HG02759 (cell line): ENCODE data around the gene PDE8A.

ENCODE experiments used
- ATAC-seq: cut with Tn5 transposase; IDR thresholded peaks from one replicate; pipeline ENCODE4 v1.9.1; 2021; ENCODE audit warnings: mild to moderate bottlenecking, moderate library complexity; ENCODE audit not compliant: unreplicated experiment

Gene PDE8A

DNA sequence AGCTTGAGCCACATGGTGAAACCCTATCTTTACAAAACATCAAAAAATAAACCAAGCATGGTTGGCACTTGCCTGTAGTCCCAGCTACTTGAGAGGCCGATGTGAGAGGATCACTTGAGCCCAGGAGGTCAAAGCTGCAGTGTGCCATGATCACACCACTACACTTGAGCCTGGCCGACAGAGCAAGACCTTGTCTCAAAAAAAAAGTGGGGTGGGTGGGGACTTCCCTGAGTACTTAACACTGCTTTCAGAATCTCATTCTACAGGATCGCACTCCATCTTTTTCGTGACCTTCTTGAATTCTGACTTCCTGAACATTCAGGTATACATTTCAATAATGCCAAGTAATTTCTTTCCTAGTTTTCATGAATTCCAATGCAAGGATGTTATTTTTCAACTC, 91.3 kb downstream of the PDE8A start:
- no peak for ATAC-seq

DNA sequence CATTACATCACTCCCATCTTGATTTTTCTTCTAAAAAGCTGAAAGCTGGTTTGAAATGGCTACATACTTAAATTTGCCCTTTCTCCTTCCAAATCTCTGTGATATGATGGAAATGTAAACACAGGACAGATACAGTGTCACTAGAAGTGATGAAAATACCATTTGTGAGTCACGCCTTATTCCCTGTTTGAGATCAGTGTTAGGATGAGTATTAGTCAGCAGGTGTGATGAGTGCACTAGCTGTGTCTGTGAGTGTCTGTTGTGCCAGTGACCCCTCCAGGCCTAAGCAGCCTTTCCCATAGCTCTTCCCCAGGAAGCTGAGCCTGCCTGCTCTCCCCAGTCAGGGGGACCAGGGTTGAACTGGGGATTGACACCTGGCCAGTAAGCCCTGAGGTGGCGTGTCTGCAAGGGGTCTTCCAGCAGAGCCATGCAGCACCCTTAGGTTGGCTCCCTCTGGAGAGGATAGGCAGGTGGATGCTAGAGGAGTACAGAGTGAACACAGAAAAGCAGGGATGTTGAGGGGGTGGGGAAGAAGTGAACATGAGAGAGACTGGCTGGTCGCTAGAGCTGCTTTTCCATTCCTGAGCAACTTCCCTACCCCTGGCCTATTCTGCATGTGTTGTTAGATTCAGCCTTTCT, 92.0 kb downstream of the PDE8A start:
- peak; percentile 70 for ATAC-seq

DNA sequence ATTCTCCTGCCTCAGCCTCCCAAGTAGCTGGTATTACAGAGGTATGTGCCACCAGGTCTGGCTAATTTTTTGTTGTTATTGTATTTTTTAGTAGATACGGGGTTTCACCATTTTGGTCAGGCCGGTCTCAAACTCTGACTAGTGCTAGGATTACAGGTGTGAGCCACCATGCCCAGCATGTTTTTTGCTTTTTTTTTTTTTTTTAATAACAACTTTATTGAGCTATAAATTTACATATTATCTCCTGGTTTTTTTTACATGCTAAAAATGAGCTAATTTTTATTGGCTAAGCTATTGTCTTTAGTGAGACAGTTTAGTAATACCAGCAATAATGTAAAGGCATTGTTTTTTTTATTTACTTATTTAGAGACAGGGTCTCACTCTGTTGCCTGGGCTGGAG, 105.2 kb downstream of the PDE8A start:
- no peak for ATAC-seq

DNA sequence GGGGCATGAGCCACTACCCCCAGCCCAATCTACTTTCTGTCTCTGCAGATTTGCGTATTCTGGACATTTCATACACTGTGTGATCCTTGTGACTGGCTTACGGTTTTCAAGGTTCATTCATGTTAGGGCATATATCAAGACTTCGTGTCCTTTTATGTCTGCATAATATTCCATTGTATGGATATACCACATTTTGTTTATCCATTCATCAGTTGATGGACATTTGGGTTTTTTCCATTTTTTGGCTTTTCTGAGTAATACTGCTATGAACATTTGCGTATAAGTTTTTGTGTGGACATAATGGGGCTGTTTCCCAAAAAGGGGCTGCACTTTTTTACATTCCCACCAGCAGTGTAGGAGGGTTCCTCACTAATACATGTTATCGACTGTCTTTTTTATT, 106.6 kb downstream of the PDE8A start:
- ATAC-seq: no peak

DNA sequence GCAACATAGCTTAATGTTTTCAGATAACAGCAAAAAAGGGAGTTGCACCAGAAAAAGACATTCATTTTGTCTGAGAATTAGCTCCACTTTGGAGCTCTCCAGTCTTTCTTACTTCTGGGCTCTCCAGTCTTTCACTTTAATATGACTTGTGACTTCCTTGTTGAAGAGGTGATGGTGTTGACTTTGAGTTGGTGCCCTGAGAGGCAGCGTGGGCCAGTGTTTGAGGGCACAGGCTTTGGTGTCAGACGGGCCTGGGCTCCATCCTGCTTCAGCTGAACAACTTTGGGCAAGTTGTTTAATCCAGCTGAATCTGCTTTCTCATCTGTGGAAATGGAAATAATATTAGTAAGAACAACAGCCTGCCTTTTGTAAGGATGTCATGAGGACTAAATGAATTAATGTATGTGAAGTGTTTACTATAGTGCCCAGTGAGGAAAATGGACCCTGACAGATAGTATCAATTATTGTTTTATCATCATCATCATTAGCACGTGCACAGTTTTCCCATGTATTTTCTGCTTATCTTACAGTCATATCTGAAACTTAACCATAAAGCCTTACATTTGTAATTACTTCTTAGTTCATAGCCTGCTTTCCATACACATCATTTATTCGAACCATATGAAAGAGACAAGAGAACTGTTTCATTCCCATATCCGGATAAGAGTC, 108.4 kb downstream of the PDE8A start:
- ATAC-seq: no peak

DNA sequence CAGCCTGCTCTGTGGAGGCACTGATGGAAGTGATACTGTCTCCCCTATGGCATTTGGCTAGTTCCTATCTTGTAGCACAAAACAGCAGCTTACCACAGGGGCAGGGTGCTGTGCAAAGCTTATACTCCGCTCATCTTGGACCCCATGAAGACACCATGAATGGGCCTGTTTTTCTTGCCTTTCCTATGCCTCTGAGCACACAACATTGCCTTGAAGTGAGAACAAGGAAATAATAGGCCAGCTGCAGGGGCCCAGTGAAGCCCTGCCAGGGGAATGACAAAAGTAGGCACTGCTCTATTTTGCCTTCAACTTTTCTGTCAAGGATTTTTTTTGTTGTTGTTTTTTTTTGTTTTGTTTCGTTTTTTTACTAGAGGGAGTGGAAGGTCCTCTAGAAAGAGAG, 110.3 kb downstream of the PDE8A start:
- no peak for ATAC-seq

DNA sequence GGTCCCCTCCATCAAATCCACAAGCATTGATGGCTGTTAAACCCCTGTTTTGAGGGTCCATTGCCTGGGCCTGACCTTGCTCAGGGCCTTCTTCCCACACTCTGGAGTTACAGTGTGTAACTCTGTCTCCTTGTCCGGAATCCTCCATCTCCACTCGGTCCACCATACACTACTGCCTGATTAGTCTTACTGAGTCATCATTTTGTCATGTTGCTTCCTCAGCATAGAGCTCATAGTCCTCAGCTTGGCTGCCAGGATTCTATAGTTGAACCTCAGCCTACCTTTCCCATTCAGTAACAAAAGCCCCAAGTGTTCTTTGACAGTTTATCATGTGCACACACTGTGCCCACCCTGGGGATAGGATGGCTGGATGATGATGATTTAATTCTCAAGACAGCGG, 113.0 kb downstream of the PDE8A start:
- ATAC-seq: no peak

DNA sequence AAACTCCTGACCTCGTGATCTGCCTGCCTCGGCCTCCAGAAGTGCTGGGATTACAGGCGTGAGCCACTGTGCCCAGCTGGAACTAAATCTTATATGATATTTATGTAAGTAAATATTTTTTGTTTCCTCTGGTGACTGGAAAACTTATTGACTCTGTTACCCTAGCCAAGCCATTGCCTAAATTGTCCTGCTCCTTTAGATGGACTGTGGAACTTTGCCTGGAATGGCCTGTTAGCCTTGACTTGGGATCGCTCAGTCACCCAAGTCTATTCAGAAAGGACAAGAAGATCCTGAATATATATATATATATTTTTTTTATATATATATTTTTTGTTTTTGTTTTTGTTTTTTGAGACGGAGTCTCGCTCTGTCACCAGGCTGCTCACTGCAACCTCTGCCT, 113.9 kb downstream of the PDE8A start:
- ATAC-seq: no peak

DNA sequence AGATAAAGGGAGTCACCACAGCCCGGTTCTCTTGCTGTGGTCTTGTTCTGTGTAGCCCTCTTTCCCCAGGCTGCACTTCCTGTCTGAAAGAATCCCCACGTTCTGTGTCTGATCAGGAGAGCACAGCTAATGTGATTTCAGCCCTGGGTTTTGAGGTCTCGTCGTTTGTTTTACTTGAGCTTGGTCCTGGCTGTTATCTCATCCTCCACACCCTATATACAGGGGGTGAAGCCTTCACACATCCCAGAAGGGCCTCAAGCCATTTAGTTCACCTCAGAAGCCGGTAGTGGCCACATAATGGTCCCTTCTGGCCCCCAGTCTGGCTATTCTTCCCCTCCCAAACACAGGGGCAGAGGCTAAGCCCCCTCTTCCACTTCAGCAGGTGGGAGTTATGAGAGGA, 115.6 kb downstream of the PDE8A start:
- no peak for ATAC-seq

DNA sequence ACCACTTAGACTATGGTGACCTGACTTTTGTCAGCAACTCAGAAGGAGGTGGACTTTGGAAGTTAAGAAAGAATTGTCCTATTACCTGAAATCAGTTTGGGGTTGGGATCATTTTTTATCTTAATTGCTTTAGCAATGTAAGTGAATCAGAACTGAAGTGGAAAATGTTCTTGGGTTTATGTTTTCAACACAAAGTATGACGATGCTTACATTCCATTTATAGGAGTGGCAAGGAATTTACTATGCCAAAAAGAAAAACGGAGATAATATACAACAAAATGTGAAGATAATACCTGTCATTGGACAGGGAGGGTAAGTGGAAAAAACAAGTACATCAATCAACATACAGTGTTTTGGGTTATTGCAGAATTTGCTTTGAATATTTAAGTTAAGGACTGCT, 116.1 kb downstream of the PDE8A start:
- ATAC-seq: no peak

DNA sequence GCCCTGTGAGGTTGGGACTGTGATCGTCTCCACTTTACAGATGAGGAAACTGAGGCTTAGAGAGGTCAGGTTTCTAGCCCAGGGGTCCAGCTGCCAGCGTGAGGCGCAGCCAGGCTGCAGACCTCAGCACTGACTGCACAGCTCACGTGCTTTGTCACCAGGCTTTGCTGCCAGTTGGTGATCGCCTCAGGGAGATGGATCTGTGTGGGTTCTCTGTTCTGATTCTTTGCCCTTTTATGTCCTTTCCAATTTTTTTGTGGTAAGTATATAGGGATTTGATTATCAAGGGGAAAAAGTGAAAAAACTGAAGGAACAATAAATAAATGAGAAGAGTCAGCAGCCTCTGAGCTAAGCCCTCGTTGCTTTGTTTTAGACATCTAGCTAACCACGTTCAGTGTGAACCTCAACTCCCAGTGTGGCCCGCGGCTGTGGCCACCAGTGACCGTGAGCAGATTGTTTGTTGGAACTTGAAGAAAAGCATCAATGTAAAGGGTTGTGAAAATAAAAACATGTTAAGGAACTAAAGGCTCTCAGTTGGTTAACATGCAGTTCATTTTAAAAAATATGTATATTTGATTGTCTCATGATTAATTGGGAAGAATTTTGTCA, 117.6 kb downstream of the PDE8A start:
- ATAC-seq: no peak

DNA sequence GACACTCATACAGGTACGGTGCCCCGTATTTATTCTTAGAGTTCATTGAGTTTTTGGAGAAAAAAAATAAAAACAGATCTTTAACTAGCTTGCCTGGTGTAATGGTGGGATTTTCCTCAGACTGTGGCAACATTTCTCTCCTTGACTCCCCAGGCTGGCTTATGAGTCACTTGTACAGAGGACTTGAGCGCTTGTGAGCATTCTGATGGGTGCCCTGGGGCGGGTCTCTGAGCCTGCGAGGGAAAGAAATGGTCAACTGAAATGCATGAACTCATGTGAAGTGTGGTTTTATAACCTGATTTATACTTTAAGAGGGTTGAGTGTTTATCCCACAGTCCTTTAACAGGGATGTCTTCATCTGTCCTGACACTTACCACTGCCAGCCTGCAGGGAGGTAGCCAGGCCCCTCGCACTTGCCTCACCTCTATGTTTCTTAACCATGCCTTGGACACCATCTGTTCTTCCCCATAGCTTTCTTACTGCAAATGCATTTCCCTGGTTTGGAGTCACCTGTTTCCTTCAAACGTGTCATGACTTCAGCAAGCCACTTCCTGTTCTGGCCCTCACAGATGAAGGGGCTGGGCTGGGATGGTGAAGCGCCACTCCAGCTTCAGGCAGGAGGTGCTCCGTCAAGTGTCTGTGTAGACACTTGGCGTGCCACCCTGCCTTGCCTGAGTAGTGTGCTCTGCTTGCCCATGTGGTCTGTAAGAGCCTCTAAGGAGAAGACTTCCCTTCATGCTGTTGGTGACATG, 118.7 kb downstream of the PDE8A start:
- no peak for ATAC-seq

DNA sequence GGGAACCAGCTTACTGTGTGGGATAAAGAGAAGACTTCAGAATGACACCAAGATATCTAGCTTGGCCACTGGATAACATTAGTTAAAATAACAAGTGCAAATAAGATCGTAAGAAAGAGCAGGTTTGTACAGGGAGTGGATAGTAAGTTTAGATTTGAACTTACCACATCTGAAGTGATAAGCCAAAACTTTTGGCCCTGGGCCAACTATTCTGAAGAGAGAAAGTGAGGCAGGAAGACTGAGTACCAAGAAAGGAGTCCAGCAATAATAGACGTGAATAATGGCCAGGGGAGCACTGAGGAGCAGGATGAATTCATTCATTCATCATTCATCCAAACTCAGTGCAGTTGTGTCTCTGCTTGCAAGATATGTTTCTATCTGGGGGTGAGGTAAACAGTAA, 122.9 kb downstream of the PDE8A start:
- no peak for ATAC-seq

DNA sequence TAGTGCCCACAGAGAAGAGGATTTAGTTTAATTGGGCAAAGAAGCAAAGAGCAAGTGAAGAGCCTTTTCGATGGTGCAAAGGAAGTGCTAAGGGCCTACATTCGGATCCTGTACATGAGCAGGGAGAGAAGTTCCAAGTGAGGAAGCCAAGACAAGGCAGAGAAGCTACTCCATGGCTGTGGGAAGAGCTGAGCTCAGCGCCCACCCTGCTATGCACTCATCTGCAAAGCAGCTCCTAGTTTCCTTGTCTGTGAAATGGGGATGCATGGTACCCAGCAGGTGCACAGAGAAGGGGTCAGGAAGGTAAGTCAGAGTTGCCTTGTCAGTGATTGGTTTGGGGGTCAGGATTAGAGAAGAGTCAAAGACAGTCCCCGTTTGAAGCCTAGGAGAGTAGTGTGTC, 126.5 kb downstream of the PDE8A start:
- ATAC-seq: no peak

DNA sequence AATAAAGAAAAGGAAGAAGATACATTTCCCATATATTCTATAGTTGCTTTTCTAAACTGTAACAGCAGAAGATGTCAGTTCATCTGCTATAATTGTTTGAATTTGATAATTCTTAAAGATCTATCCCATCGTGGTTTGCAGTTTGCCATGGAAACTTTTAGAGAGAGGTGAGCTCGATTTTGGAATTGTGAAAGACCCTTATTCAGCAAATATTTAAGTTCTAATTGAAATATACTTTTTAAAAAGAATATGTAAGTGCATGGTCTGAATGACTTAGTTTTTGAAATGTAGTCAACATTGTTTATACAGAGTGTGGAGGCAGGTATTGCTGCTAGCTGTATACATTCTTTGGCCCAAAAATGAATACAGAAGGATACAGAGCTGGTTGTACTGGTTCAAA, 127.7 kb downstream of the PDE8A start:
- ATAC-seq: no peak

DNA sequence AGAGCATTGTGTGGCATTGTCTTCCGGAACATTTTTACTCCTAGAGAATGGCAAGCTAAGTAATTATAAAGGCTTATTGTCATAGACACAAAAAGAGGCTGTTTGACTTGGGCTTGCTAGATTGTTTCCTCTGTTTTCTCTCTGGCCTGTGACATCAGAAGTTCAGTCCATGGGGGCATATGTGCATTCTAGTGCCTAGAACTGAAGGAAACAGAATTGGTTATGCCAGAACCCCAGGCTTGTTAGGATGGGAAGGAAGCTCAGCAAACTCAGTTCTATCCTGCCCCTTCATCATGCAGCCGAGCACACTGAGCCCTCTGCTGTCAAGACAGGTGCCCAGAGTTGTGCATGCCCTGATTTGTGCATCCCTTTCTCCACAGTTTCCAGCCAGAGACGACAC, 131.3 kb downstream of the PDE8A start:
- ATAC-seq: no peak

DNA sequence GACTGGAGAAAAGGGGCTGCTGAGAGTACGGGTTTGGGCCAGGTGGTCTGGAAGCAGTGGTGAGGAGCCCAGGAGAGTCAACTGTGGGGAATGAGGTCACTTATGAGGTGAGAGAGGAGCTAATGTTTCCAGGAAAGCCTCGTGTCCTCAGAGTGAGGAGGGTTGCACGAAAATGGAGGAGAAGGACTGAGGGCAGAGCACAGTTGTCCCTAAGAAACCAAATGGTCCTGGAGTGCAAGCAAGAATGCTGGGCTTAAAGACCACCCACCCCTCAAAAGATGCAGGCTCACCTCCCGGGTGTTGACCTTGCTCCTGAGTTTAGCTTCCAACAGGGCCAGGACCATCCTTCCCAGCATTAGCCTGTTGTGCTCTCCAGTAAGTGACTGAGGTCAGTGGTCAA, 133.2 kb downstream of the PDE8A start:
- no peak for ATAC-seq

DNA sequence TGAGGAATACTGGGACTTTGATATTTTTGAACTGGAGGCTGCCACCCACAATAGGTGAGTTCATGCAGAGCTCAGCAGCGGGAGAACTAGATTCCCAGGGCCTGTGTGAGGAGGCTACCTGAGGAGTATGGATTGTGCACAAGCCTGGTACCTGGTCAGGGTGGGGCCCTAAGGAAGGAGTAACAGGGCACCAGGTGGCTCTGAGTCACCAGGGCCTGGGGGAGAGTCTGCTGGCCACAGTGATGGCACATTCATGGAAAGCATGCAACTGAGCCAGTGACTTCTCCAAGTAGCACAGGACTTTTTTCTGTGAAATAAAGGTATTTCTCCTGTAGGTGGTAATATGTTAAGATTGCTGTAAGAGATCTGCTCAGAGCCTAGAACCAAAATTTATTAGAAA, 134.4 kb downstream of the PDE8A start:
- ATAC-seq: no peak

DNA sequence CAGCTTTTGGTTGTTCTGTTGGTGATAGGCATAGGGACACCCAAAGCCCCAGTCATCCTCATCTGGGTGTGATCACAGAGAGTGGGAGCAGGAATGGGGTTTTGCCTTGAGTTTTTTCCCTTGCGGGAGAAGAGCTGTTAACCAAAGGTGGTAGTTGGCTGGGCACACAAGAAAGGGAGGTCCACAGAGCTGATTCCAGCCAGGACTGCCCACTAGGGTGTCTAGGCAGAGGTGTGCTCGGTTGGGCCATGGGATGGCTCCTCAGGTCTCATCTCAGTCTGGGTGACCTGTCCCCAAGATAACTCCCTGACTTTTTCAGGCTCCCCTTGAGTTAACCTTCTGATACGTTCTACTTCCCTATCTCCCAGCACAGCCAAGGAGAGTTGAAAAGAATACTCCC, 134.8 kb downstream of the PDE8A start:
- ATAC-seq: no peak

DNA sequence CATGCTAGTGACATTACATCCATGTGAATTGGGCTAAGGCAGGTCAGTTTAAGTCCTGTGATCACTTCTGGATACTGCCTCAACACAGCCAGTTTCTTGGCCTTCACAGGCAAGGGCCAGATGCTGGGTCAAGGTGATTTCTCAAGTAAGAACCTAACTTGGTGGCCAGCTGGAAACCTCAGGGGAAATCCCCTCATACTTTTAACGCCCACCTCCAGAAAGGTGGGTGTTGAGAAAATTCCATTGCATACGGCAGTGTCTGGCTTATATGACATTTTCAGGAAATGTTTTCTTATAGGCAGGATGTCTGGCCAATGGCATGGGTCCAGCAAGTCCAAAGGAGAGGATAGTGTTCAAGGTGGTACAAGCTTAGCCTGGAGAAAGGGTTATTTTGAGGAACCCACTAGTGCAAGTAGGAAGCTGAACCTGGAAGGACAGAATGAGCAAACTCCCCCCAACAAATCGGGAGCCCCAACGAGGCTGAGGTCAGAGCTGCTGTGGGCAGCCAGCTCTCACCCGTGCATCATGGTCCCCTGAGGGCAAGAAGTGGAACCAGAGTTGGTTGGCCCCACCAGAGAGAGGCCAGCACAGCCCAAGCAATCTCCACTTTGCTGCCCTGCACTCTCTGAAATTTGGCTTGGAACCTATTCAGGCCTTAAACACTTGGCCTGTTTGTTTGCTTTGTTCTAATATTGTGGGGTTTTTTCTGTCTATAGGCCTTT, 135.4 kb downstream of the PDE8A start:
- no peak for ATAC-seq

DNA sequence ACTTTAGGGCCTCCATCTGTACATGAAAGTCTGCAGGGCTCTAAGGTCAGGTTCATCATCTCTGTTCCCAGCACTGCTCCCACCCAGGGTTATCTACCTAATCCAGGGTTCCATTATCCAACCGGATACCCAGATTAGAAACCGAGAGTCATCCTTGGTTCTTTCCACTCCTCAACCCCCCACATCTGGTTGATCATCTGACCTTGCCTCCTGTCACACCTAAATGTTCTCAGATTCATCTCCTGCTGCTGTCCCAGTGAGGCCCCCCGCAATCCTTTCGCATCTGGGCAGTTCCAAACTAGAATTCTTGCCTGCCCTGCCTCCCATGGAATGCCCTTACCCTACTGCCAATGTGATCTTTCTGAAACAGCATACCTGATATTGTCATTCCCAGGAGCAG, 136.5 kb downstream of the PDE8A start:
- ATAC-seq: no peak
